Heart right ventricle (tissue), 16 donors: ENCODE measurements around the gene RGS6. TPM values are rescaled to one million over a fixed set of nuclear protein-coding genes. Genes with fewer than 3 reads are reported as not detected.

Source experiments
- ATAC-seq, 8 donors: fragments of 200-7000 bp; cut with Tn5 transposase; one replicate each; pipeline ENCODE4 v1.9.1; 2020; ENCODE audit warnings: mild to moderate bottlenecking in 8 of 8, moderate library complexity in 8 of 8, moderate number of reproducible peaks in 1 of 8
- DNase-seq, 2 donors: peaks; one replicate each; pipeline ENCODE4 v3.0.0-alpha.2; 2020
- H3K27ac ChIP-seq, 10 donors: fragments of 200-600 bp; sonication (generic) in 2 of 10; one replicate each; pipeline versions ENCODE4 v1.5.0 to v1.8.0; 2020 to 2022; ENCODE audit warnings: mild to moderate bottlenecking in 3 of 10
- H3K27me3 ChIP-seq, 7 donors: fragments of 200-600 bp; one replicate each; pipeline ENCODE4 v1.8.0; 2021 to 2022; ENCODE audit warnings: mild to moderate bottlenecking in 2 of 7
- H3K36me3 ChIP-seq, 9 donors: fragments of 200-600 bp; sonication (generic) in 1 of 9; one replicate each; pipeline versions ENCODE4 v1.5.0 to v1.8.0; 2020 to 2022; ENCODE audit warnings: mild to moderate bottlenecking in 2 of 9
- H3K4me1 ChIP-seq, 9 donors: fragments of 200-600 bp; sonication (generic) in 1 of 9; one replicate each; pipeline versions ENCODE4 v1.5.0 to v1.8.0; 2020 to 2022; ENCODE audit warnings: mild to moderate bottlenecking in 4 of 9
- H3K4me3 ChIP-seq, 10 donors: fragments of 200-600 bp; sonication (generic) in 2 of 10; one replicate each; pipeline versions ENCODE4 v1.5.0 to v1.8.0; 2020 to 2022; ENCODE audit warnings: mild to moderate bottlenecking in 7 of 10, moderate library complexity in 2 of 10
- H3K9me3 ChIP-seq, 11 donors: fragments of 200-600 bp in 10 of 11; sonication (generic) in 2 of 11; one replicate each; pipeline versions ENCODE4 v1.5.0 to v1.8.0; 2013 to 2022; ENCODE audit warnings: mild to moderate bottlenecking in 2 of 11, control low read depth in 1 of 11, moderate library complexity in 1 of 11
- WGBS, 2 donors: extraction: QIAGEN DNeasy Blood & Tissue Kit; methylation state at CpG; one replicate each; pipeline ENCODE4 v1.1.7; 2013; ENCODE audit warnings: inconsistent platforms in 1 of 2; 5-methylcytosine and 5-hydroxymethylcytosine counted together
- intact Hi-C, 10 donors: fragments of 100-400 bp; cut with DNase I; formaldehyde crosslinking; loops; one replicate each; pipeline versions ENCODE4 v1.11.1 to v1.14.2; 2022
- polyA plus RNA-seq, 2 donors: library from polyadenylated mRNA; stranded (reverse); fragments of 200-250 nt; gene quantifications; one replicate each; pipeline ENCODE4 v1.2.3, GENCODE V29; 2013
- total RNA-seq, 10 donors: library from RNA; stranded (reverse); fragmentation: NEBNext Ultra II Directional in 3 of 10; extraction: Animal tissue kit (Norgen Biotek cat#: 25700) in 3 of 10; gene quantifications; one replicate each; pipeline versions ENCODE4 v1.2.1 to v1.2.4, GENCODE V29; 2021 to 2023
- TF ChIP-seq, protein P1 (sequence below), 9 donors: fragments of 200-600 bp; sonication (generic) in 2 of 9; IDR thresholded peaks; one replicate each; pipeline versions ENCODE4 v1.5.0 to v1.8.0; 2021 to 2022; ENCODE audit warnings: antibody characterized with exemption in 9 of 9, mild to moderate bottlenecking in 5 of 9, moderate library complexity in 1 of 9
- donor health status: Arrhythmogenic right ventricular cardiomyopathy.
- donor health status: ischemic (EF 13 %, LVEDD 7.1; RV severe dilation, severe dysfunction).
- donor health status: healthy with polysubstance abuse.
- donor health status: DM: no; HTN: yes; CAD: no.
- donor health status: DM: no; HTN: no; CAD: no.
- donor health status: ischemic (EF 25% LVEDD 6.9; RV normal size, moderate dysfunction).
- donor health status: ischemic (EF 25% LVEDD 5.7; RV mildly dilated, moderate dysfunction).
- donor health status: healthy.
- donor health status: DM: yes; HTN: yes; CAD: no.
- donor health status: Ischemic cardiomyopathy.
- donor health status: ischemic (EF 35%, LVEDD 5.7; RV mildly dilated, moderate dysfunction).
- donor health status: nonischemic (EF 11% LVEDD 7.7; RV severe dilation, severe dysfunction).
- donor health status: DM: yes; HTN: yes; CAD: no.
- donor health status: PGD.
- donor health status: ischemic (EF 29% LVEDD 5.4; RV normal size, mild dysfunction).
- donor health status: nonischemic (EF 23%, LVEDD 6.1; RV moderate dilation, normal function).

Gene RGS6
- total and polyA plus RNA-seq, 12 donors: 1.2 to 31.9 (median 19.0) TPM

- Histone ChIP-seq H3K27me3 (peaks cover 0 to 16% (median 0%) of the 10 kb centered on the region in 7 donors), H3K36me3 (no peaks in the 10 kb centered on the region), H3K27ac (no peak overlapping the region), H3K4me3 (no peak overlapping the region), H3K9me3 (no peaks in the 10 kb centered on the region), H3K4me1 (peaks cover 3 to 25% (median 11%) of the 10 kb centered on the region in 9 donors)
- WGBS, 2 donors: 85 to 86% methylated on average over 9 of the region's 9 CpGs
- DNase-seq: no peak
- peak in 4 of 8 donors; percentile 20 to 58 (median 29) for ATAC-seq
- intact Hi-C loops: loop anchor here in 1 of 10 donors (10.0 kb wide), 1 partner anchor 107 kb away; no protein-coding TSS in a partner anchor
- TF ChIP-seq, protein P1, sequence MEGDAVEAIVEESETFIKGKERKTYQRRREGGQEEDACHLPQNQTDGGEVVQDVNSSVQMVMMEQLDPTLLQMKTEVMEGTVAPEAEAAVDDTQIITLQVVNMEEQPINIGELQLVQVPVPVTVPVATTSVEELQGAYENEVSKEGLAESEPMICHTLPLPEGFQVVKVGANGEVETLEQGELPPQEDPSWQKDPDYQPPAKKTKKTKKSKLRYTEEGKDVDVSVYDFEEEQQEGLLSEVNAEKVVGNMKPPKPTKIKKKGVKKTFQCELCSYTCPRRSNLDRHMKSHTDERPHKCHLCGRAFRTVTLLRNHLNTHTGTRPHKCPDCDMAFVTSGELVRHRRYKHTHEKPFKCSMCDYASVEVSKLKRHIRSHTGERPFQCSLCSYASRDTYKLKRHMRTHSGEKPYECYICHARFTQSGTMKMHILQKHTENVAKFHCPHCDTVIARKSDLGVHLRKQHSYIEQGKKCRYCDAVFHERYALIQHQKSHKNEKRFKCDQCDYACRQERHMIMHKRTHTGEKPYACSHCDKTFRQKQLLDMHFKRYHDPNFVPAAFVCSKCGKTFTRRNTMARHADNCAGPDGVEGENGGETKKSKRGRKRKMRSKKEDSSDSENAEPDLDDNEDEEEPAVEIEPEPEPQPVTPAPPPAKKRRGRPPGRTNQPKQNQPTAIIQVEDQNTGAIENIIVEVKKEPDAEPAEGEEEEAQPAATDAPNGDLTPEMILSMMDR (IDR thresholded peaks at IDR 0.05): peak in 4 of 9 donors; percentile 8 to 41 (median 22)
Measured at GRCh38 chr14:72547999-72548398, 615.8 kb downstream of the RGS6 start.

DNA sequence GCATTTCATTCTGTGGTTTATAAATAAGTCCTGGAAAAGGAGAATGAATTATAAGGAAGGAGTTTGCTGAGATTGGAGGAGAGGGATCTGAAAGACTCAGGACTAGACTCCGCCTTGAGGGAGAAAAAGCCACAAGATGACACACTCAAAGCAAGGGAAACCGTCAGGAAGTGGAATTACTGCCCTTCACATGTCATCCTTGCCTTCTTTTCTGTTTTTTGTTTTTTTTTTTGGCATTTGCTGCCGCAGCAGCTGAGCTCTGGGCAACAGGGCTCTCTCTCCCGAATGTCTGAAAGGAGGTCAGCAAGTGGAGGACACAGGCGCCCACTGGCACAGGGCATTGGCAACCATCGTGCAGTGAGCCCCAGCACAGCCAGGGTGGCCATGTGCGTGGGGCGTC, 616.8 kb downstream of the RGS6 start:
- no peaks in the 10 kb centered on the region for H3K9me3 ChIP-seq
- TF ChIP-seq, protein P1 (IDR thresholded peaks at IDR 0.05): no peak
- no peak overlapping the region for H3K4me3 ChIP-seq
- H3K36me3 ChIP-seq: no peaks in the 10 kb centered on the region
- DNase-seq (no peak), ATAC-seq (no peak)
- peaks cover 0 to 16% (median 0%) of the 10 kb centered on the region in 7 donors for H3K27me3 ChIP-seq
- H3K27ac ChIP-seq: no peak overlapping the region
- peaks cover 3 to 29% (median 17%) of the 10 kb centered on the region in 9 donors for H3K4me1 ChIP-seq
- 82 to 91% methylated on average over 8 of the region's 8 CpGs for WGBS, 2 donors
- intact Hi-C loops: loop anchor here in 1 of 10 donors (10.0 kb wide), 1 partner anchor 106 kb away; no protein-coding TSS in a partner anchor

- no peak overlapping the region for H3K27ac ChIP-seq
- no peaks in the 10 kb centered on the region for H3K36me3 ChIP-seq
- peaks cover 0 to 16% (median 0%) of the 10 kb centered on the region in 7 donors for H3K27me3 ChIP-seq
- intact Hi-C loops: loop anchor here in 1 of 10 donors (10.0 kb wide), 1 partner anchor 105 kb away; no protein-coding TSS in a partner anchor
- no peaks in the 10 kb centered on the region for H3K9me3 ChIP-seq
- 78 to 86% methylated on average over 6 of the region's 6 CpGs for WGBS, 2 donors
- DNase-seq: no peak
- no peak overlapping the region for H3K4me3 ChIP-seq
- TF ChIP-seq, protein P1 (IDR thresholded peaks at IDR 0.05): no peak
- H3K4me1 ChIP-seq: peaks cover 0 to 23% (median 11%) of the 10 kb centered on the region in 9 donors
- no peak for ATAC-seq
Measured at GRCh38 chr14:72549854-72550253, 617.6 kb downstream of the RGS6 start.

- ATAC-seq (no peak), DNase-seq (no peak)
- H3K27me3 ChIP-seq: peaks cover 0 to 16% (median 0%) of the 10 kb centered on the region in 7 donors
- no peak overlapping the region for H3K4me3 ChIP-seq
- H3K4me1 ChIP-seq: peaks cover 0 to 20% (median 8%) of the 10 kb centered on the region in 9 donors
- no peaks in the 10 kb centered on the region for H3K36me3 ChIP-seq
- no peaks in the 10 kb centered on the region for H3K9me3 ChIP-seq
- TF ChIP-seq, protein P1 (IDR thresholded peaks at IDR 0.05): no peak
- 96 to 100% methylated on average over 4 of the region's 4 CpGs for WGBS, 2 donors
- H3K27ac ChIP-seq: no peak overlapping the region
- intact Hi-C loops: no loop called here
Measured at GRCh38 chr14:72550513-72550912, 618.3 kb downstream of the RGS6 start.
